Measurements from ENCODE around the gene EEF1A2.

The EEF1A2 gene

GRCh38 chr20:63471717-63471980 is 27.2 kb downstream of the EEF1A2 start:
- DNase-seq (ENCODE audit: low read depth in 2 of 3, low spot score in 1 of 3) = no peak

- no peak for DNase-seq (ENCODE audit: low read depth in 2 of 3, low spot score in 1 of 3)
Measured at GRCh38 chr20:63471002-63471716, 27.7 kb downstream of the EEF1A2 start.

- no peak for DNase-seq (ENCODE audit: low read depth in 2 of 3, low spot score in 1 of 3)
Measured at GRCh38 chr20:63470410-63470809, 28.5 kb downstream of the EEF1A2 start.

- no peak for DNase-seq (ENCODE audit: low read depth in 2 of 3, low spot score in 1 of 3)
Measured at GRCh38 chr20:63469713-63470101, 29.2 kb downstream of the EEF1A2 start.

- no peak for DNase-seq (ENCODE audit: low read depth in 2 of 3, low spot score in 1 of 3)
Measured at GRCh38 chr20:63469019-63469712, 29.7 kb downstream of the EEF1A2 start.

- no peak for DNase-seq (ENCODE audit: low read depth in 2 of 3, low spot score in 1 of 3)
Measured at GRCh38 chr20:63468421-63468820, 30.5 kb downstream of the EEF1A2 start.

GRCh38 chr20:63467294-63468083 is 31.4 kb downstream of the EEF1A2 start:
- no peak for DNase-seq (ENCODE audit: low read depth in 2 of 3, low spot score in 1 of 3)

- no peak for DNase-seq (ENCODE audit: low read depth in 2 of 3, low spot score in 1 of 3)
Measured at GRCh38 chr20:63466861-63467260, 32.0 kb downstream of the EEF1A2 start.

- DNase-seq (ENCODE audit: low read depth in 2 of 3, low spot score in 1 of 3) = no peak
Measured at GRCh38 chr20:63466250-63466825, 32.5 kb downstream of the EEF1A2 start.

GRCh38 chr20:63465380-63466249 is 33.3 kb downstream of the EEF1A2 start:
- DNase-seq (ENCODE audit: low read depth in 2 of 3, low spot score in 1 of 3) = no peak

- no peak for DNase-seq (ENCODE audit: low read depth in 2 of 3, low spot score in 1 of 3)
Measured at GRCh38 chr20:63464289-63464635, 34.6 kb downstream of the EEF1A2 start.

GRCh38 chr20:63463400-63464288 is 35.2 kb downstream of the EEF1A2 start:
- DNase-seq (ENCODE audit: low read depth in 2 of 3, low spot score in 1 of 3) = no peak

- DNase-seq (ENCODE audit: low read depth in 2 of 3, low spot score in 1 of 3) = no peak
Measured at GRCh38 chr20:63462244-63462643, 36.6 kb downstream of the EEF1A2 start.

- DNase-seq (ENCODE audit: low read depth in 2 of 3, low spot score in 1 of 3) = no peak
Measured at GRCh38 chr20:63461104-63461763, 37.6 kb downstream of the EEF1A2 start.

- no peak for DNase-seq (ENCODE audit: low read depth in 2 of 3, low spot score in 1 of 3)
Measured at GRCh38 chr20:63459070-63459380, 39.9 kb downstream of the EEF1A2 start.

GRCh38 chr20:63458170-63459069 is 40.5 kb downstream of the EEF1A2 start:
- DNase-seq (ENCODE audit: low read depth in 2 of 3, low spot score in 1 of 3) = no peak

GRCh38 chr20:63457737-63458136 is 41.1 kb downstream of the EEF1A2 start:
- DNase-seq (ENCODE audit: low read depth in 2 of 3, low spot score in 1 of 3) = no peak

- DNase-seq (ENCODE audit: low read depth in 2 of 3, low spot score in 1 of 3) = no peak
Measured at GRCh38 chr20:63456429-63457284, 42.2 kb downstream of the EEF1A2 start.
